Breast epithelium (tissue), 4 donors: ENCODE data around the gene PLXNA2. TPM values are rescaled to one million over a fixed set of nuclear protein-coding genes. Genes with fewer than 3 reads are reported as not detected.

ENCODE experiments used
- DNase-seq, 2 donors: peaks; one replicate each; pipeline ENCODE4 v3.0.0-alpha.2; 2019; ENCODE audit warnings: low spot score in 2 of 2
- H3K27ac ChIP-seq, 2 donors: fragments of 200-600 bp; sonication (generic) in 1 of 2; one replicate each; pipeline ENCODE4 v1.5.1; 2016 to 2019; ENCODE audit warnings: mild to moderate bottlenecking in 1 of 2
- H3K27me3 ChIP-seq, 2 donors: fragments of 200-600 bp; sonication (generic) in 1 of 2; one replicate each; pipeline versions ENCODE4 v1.5.1 to v1.6.0; 2017 to 2019; ENCODE audit warnings: control low read depth in 1 of 2, mild to moderate bottlenecking in 1 of 2
- H3K36me3 ChIP-seq: fragments of 200-600 bp; one replicate; pipeline ENCODE4 v1.5.1; 2019
- H3K4me1 ChIP-seq, 2 donors: fragments of 200-600 bp; sonication (generic); one replicate each; pipeline ENCODE4 v1.5.1; 2016 to 2019; ENCODE audit warnings: control low read depth in 1 of 2
- H3K4me3 ChIP-seq, 3 donors: fragments of 200-600 bp; sonication (generic); 1 replicate in 2 of 3; 2 replicates in 1 of 3; pipeline ENCODE4 v1.5.1; 2016 to 2019; ENCODE audit warnings: mild to moderate bottlenecking in 3 of 3, moderate library complexity in 2 of 3
- H3K9me3 ChIP-seq, 2 donors: fragments of 200-600 bp; sonication (generic) in 1 of 2; one replicate each; pipeline ENCODE4 v1.5.1; 2016 to 2019; ENCODE audit warnings: control low read depth in 1 of 2
- POLR2A ChIP-seq: fragments of 450-650 bp; IDR thresholded peaks from one replicate; pipeline ENCODE4 v1.6.1; 2016; ENCODE audit warnings: antibody characterized with exemption, mild to moderate bottlenecking, moderate library complexity
- POLR2AphosphoS5 ChIP-seq, 3 donors: sonication (generic); formaldehyde crosslinking; IDR thresholded peaks; one replicate each; pipeline ENCODE4 v1.6.1; 2017; ENCODE audit warnings: antibody characterized with exemption in 3 of 3
- intact Hi-C: fragments of 100-400 bp; cut with DNase I; formaldehyde crosslinking; loops from one replicate; pipeline ENCODE4 v1.15.1; 2023; ENCODE audit warnings: low total_unique reads
- total RNA-seq, 3 donors: library from RNA; depleted of rRNA; stranded (reverse); fragments of >200 nt; gene quantifications; one replicate each; pipeline ENCODE4 v1.1.0, GENCODE V29; 2016
- TF ChIP-seq, protein P1 (sequence below), 3 donors: fragments of 450-650 bp; IDR thresholded peaks; one replicate each; pipeline ENCODE4 v1.5.1; 2016 to 2017; ENCODE audit warnings: antibody characterized with exemption in 3 of 3, mild to moderate bottlenecking in 3 of 3, moderate library complexity in 3 of 3

Gene PLXNA2
- total RNA-seq, 3 donors from 2014 or later: 11.3 to 18.2 (median 11.5) TPM

DNA sequence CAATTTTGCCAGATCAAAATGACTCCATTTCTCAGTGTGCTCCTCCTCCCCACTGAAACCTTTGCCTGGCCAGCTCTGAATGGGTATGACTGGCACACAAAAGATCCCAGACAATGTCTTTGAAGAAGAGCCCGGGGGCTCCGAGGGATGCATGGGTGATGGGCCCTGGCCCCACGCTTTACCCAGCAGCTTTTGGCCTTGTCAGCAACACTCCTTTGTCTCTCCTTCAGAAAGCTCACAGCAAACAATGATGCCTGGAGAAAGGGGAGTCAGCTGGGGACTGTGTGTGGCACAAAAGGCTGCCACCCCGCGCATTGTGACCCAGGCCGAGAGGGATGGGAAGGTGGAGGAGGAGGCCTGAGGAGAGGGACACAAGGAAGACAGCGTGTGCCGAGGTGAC is 45.9 kb downstream of the PLXNA2 start:
- Histone ChIP-seq H3K27ac (no peak overlapping the region), H3K36me3 (no peaks in the 10 kb centered on the region), H3K27me3 (no peaks in the 10 kb centered on the region), H3K4me1 (no peaks in the 10 kb centered on the region), H3K4me3 (no peak overlapping the region), H3K9me3 (no peaks in the 10 kb centered on the region)
- intact Hi-C loops: no loop called here
- TF ChIP-seq POLR2AphosphoS5 (IDR thresholded peaks at IDR 0.05): no peak
- TF ChIP-seq, protein P1, sequence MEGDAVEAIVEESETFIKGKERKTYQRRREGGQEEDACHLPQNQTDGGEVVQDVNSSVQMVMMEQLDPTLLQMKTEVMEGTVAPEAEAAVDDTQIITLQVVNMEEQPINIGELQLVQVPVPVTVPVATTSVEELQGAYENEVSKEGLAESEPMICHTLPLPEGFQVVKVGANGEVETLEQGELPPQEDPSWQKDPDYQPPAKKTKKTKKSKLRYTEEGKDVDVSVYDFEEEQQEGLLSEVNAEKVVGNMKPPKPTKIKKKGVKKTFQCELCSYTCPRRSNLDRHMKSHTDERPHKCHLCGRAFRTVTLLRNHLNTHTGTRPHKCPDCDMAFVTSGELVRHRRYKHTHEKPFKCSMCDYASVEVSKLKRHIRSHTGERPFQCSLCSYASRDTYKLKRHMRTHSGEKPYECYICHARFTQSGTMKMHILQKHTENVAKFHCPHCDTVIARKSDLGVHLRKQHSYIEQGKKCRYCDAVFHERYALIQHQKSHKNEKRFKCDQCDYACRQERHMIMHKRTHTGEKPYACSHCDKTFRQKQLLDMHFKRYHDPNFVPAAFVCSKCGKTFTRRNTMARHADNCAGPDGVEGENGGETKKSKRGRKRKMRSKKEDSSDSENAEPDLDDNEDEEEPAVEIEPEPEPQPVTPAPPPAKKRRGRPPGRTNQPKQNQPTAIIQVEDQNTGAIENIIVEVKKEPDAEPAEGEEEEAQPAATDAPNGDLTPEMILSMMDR (IDR thresholded peaks at IDR 0.05): no peak
- TF ChIP-seq POLR2A: no peak
- DNase-seq: no peak

DNA sequence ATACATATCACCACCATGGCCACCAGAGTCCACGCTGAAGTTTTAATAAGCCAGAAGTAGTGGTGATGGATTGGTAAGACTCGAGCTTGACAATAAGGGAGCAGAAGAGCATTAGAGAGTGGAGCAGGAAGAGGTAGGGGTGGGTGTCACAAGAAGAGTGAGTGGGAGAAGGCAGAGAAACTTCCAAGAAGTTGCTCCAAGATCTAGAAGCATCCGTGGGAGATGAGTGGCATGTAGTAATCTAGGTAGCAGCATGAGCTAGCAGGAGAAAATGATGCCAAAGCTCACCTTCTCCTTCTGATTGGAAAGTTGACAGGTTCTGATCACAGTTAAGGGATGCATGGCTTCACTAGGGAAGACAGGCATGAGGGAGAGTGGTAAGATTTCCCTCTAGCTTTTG is 49.2 kb downstream of the PLXNA2 start:
- intact Hi-C loops: no loop called here
- TF ChIP-seq POLR2AphosphoS5 (IDR thresholded peaks at IDR 0.05) (no peak), POLR2A (no peak)
- TF ChIP-seq, protein P1 (IDR thresholded peaks at IDR 0.05): no peak
- no peak for DNase-seq
- Histone ChIP-seq H3K36me3 (no peaks in the 10 kb centered on the region), H3K27ac (no peak overlapping the region), H3K9me3 (no peaks in the 10 kb centered on the region), H3K4me1 (no peaks in the 10 kb centered on the region), H3K4me3 (no peak overlapping the region), H3K27me3 (no peaks in the 10 kb centered on the region)

DNA sequence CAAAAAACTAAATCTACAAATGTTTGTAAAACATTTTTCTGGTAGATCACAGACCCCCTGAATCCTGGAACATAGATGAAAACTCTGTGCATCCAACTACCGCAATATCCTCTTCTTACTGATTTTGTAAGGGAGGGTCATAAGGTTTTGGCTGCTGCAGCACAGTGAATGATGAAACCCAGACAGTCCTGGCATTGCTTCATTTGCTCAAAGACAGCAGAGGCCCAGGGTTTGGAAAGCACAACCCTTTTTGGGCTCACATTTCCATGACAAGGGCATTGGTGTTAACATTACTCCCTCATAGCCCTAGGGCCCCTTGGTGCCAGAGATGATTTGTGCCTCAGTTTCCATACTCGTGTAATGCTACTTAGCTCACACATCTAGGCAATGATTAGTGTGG is 51.2 kb downstream of the PLXNA2 start:
- Histone ChIP-seq H3K36me3 (no peaks in the 10 kb centered on the region), H3K27me3 (no peaks in the 10 kb centered on the region), H3K4me1 (no peaks in the 10 kb centered on the region), H3K27ac (no peak overlapping the region), H3K9me3 (no peaks in the 10 kb centered on the region), H3K4me3 (no peak overlapping the region)
- TF ChIP-seq POLR2A: no peak
- TF ChIP-seq, protein P1 (IDR thresholded peaks at IDR 0.05): no peak
- TF ChIP-seq POLR2AphosphoS5 (IDR thresholded peaks at IDR 0.05): no peak
- no peak for DNase-seq
- intact Hi-C loops: no loop called here

DNA sequence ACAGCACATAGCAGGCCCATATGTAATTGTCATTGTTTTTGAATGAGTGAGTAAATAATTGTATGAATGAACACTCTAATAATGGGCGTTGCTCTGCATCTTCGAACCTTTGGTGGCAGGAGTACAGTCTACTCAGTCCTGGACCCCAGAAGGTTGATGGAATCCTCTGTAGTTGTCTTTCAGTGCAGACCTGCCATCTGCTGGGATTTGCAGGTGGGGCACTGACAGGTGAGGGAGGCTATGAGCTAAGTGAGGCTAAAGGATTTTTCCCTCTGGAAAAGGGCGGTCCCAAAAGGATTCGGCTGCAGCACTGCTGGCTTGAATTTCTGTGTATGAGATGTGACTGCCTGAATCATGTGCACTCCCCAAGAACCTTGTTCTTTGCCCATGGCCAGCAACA is 53.4 kb downstream of the PLXNA2 start:
- DNase-seq: no peak
- Histone ChIP-seq H3K36me3 (no peaks in the 10 kb centered on the region), H3K4me3 (no peak overlapping the region), H3K9me3 (no peaks in the 10 kb centered on the region), H3K4me1 (no peaks in the 10 kb centered on the region), H3K27me3 (no peaks in the 10 kb centered on the region), H3K27ac (no peak overlapping the region)
- TF ChIP-seq, protein P1 (IDR thresholded peaks at IDR 0.05): no peak
- TF ChIP-seq POLR2A (no peak), POLR2AphosphoS5 (IDR thresholded peaks at IDR 0.05) (no peak)
- intact Hi-C loops: no loop called here

DNA sequence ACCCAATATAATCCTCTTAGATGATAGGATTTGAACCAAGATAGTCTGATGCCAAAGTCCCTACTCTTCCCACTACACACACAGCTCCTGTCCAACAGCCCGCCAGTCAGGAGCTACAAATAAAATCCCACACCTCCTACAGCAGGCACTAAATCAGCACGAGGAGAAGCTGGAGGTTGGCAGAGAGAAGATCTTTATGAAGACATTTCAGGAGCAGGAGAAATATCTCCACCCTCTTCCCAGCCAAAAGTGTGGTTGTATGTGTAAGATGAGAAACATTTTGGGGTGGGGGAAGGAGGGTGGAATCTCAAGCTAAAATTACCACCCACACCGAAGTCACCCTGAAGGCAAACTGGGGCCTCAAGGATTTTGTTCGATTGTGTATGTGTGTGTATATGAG is 54.5 kb downstream of the PLXNA2 start:
- TF ChIP-seq POLR2A (no peak), POLR2AphosphoS5 (IDR thresholded peaks at IDR 0.05) (no peak)
- TF ChIP-seq, protein P1 (IDR thresholded peaks at IDR 0.05): no peak
- intact Hi-C loops: no loop called here
- H3K9me3 ChIP-seq: no peaks in the 10 kb centered on the region
- H3K4me1 ChIP-seq: no peaks in the 10 kb centered on the region
- H3K27ac ChIP-seq: no peak overlapping the region
- no peaks in the 10 kb centered on the region for H3K36me3 ChIP-seq
- H3K4me3 ChIP-seq: no peak overlapping the region
- H3K27me3 ChIP-seq: no peaks in the 10 kb centered on the region
- no peak for DNase-seq
